Esophagus (tissue), 2 donors: ENCODE data around the gene CCDC43. TPM values are rescaled to one million over a fixed set of nuclear protein-coding genes. Genes with fewer than 3 reads are reported as not detected.
"Not testable (repeated sequence)": the region's sequence is repeated elsewhere in the genome, so short reads cannot be mapped to it uniquely, and the experiment has no call there.

Experiments used
- H3K27ac ChIP-seq, 2 donors: one replicate each; pipeline ENCODE4 v1.5.1; 2013; ENCODE audit warnings: low read depth in 2 of 2, mild to moderate bottlenecking in 2 of 2, inconsistent platforms in 1 of 2, low read length in 1 of 2, moderate library complexity in 1 of 2
- H3K27me3 ChIP-seq, 2 donors: one replicate each; pipeline ENCODE4 v1.6.1; 2013; ENCODE audit warnings: low read length in 2 of 2, control low read depth in 1 of 2, mild to moderate bottlenecking in 1 of 2; ENCODE audit not compliant: insufficient read depth in 2 of 2, control insufficient read depth in 1 of 2
- H3K36me3 ChIP-seq, 2 donors: one replicate each; pipeline ENCODE4 v1.6.1; 2013; ENCODE audit warnings: low read length in 1 of 2; ENCODE audit not compliant: control insufficient read depth in 2 of 2, insufficient read depth in 2 of 2
- H3K4me1 ChIP-seq, 2 donors: one replicate each; pipeline ENCODE4 v1.6.1; 2013; ENCODE audit warnings: low read length in 1 of 2; ENCODE audit not compliant: control insufficient read depth in 2 of 2, insufficient read depth in 2 of 2
- H3K4me3 ChIP-seq, 2 donors: one replicate each; pipeline ENCODE4 v1.5.1; 2013; ENCODE audit warnings: low read length in 2 of 2, mild to moderate bottlenecking in 2 of 2, low read depth in 1 of 2, moderate library complexity in 1 of 2
- H3K9me3 ChIP-seq, 2 donors: one replicate each; pipeline ENCODE4 v1.6.1; 2013; ENCODE audit warnings: mild to moderate bottlenecking in 2 of 2, low read depth in 1 of 2, low read length in 1 of 2, moderate library complexity in 1 of 2; ENCODE audit not compliant: control insufficient read depth in 2 of 2, insufficient read depth in 1 of 2
- WGBS, 2 donors: extraction: QIAGEN DNeasy Blood & Tissue Kit; methylation state at CpG; one replicate each; pipeline ENCODE4 v1.1.7; 2013; 5-methylcytosine and 5-hydroxymethylcytosine counted together
- polyA plus RNA-seq, 2 donors: library from polyadenylated mRNA; stranded (reverse); fragments of 200-250 nt; gene quantifications; one replicate each; pipeline ENCODE4 v1.2.3, GENCODE V29; 2013
- donor health status: healthy with polysubstance abuse.
- donor health status: Bipolar disorder and iron deficiency.

Gene CCDC43
- polyA plus RNA-seq, 2 donors: 11.1 to 12.4 TPM

- Histone ChIP-seq H3K27ac (peak within 1 kb of the TSS; percentile 43 to 79), H3K4me1 (peaks cover 7 to 10% of the 10 kb centered on the region in 2 donors), H3K4me3 (peak within 1 kb of the TSS; percentile 77 to 92), H3K27me3 (no peaks in the 10 kb centered on the region), H3K9me3 (no peaks in the 10 kb centered on the region), H3K36me3 (no peaks in the 10 kb centered on the region)
- 0% methylated on average over 52 of the region's 52 CpGs for WGBS, 2 donors
Measured at GRCh38 chr17:44708401-44709263, 19.1 kb upstream of the CCDC43 start, which contains the start of gene DBF4B. TSS of gene DBF4B (plus strand) at chr17:44708665. CDS start at chr17:44708821, 156 bp downstream.

- Histone ChIP-seq H3K4me1 (peaks cover 7 to 10% of the 10 kb centered on the region in 2 donors), H3K27me3 (no peaks in the 10 kb centered on the region), H3K4me3 (peak overlapping the region; percentile 77 to 92), H3K36me3 (no peaks in the 10 kb centered on the region), H3K9me3 (no peaks in the 10 kb centered on the region), H3K27ac (peak overlapping the region in 1 of 2 donors; percentile 43)
- 24 to 27% methylated on average over 4 of the region's 4 CpGs for WGBS, 2 donors
Measured at GRCh38 chr17:44707755-44708400, 18.3 kb upstream of the CCDC43 start.

GRCh38 chr17:44700288-44700687 is 10.7 kb upstream of the CCDC43 start:
- not testable (repeated sequence) for H3K9me3 ChIP-seq, H3K27me3 ChIP-seq, H3K36me3 ChIP-seq, H3K4me3 ChIP-seq, H3K4me1 ChIP-seq, H3K27ac ChIP-seq
- WGBS, 2 donors: 82 to 86% methylated on average over 10 of the region's 10 CpGs

GRCh38 chr17:44693609-44694008 is 4.0 kb upstream of the CCDC43 start:
- Histone ChIP-seq H3K27ac (no peak overlapping the region), H3K36me3 (no peaks in the 10 kb centered on the region), H3K9me3 (no peaks in the 10 kb centered on the region), H3K4me3 (no peak overlapping the region), H3K27me3 (no peaks in the 10 kb centered on the region), H3K4me1 (no peaks in the 10 kb centered on the region)
- 64 to 70% methylated on average over 11 of the region's 11 CpGs for WGBS, 2 donors

GRCh38 chr17:44690746-44691306 is 1.2 kb upstream of the CCDC43 start:
- H3K36me3 ChIP-seq, H3K4me1 ChIP-seq, H3K4me3 ChIP-seq, H3K27ac ChIP-seq, H3K27me3 ChIP-seq, H3K9me3 ChIP-seq: not testable (repeated sequence)
- WGBS, 2 donors: 77 to 81% methylated on average over 21 of the region's 21 CpGs

GRCh38 chr17:44688675-44689476 is 700 bp downstream of the CCDC43 start:
- H3K9me3 ChIP-seq: no peaks in the 10 kb centered on the region
- H3K4me1 ChIP-seq: no peaks in the 10 kb centered on the region
- peak overlapping the region; percentile 66 to 89 for H3K27ac ChIP-seq
- WGBS, 2 donors: 2 to 3% methylated on average over 13 of the region's 13 CpGs
- no peaks in the 10 kb centered on the region for H3K27me3 ChIP-seq
- H3K4me3 ChIP-seq: peak overlapping the region; percentile 60 to 90
- H3K36me3 ChIP-seq: no peaks in the 10 kb centered on the region

GRCh38 chr17:44688200-44688599 is 1.4 kb downstream of the CCDC43 start:
- H3K27ac ChIP-seq: no peak overlapping the region
- peak overlapping the region in 1 of 2 donors; percentile 60 for H3K4me3 ChIP-seq
- no peaks in the 10 kb centered on the region for H3K27me3 ChIP-seq
- 90 to 94% methylated on average over 2 of the region's 2 CpGs for WGBS, 2 donors
- no peaks in the 10 kb centered on the region for H3K9me3 ChIP-seq
- H3K36me3 ChIP-seq: no peaks in the 10 kb centered on the region
- no peaks in the 10 kb centered on the region for H3K4me1 ChIP-seq

- WGBS, 2 donors: 90 to 93% methylated on average over 1 of the region's 1 CpG
- Histone ChIP-seq H3K36me3 (no peaks in the 10 kb centered on the region), H3K27ac (no peak overlapping the region), H3K27me3 (no peaks in the 10 kb centered on the region), H3K4me3 (no peak overlapping the region), H3K4me1 (no peaks in the 10 kb centered on the region), H3K9me3 (no peaks in the 10 kb centered on the region)
Measured at GRCh38 chr17:44687756-44688155, 1.8 kb downstream of the CCDC43 start.

- not testable (repeated sequence) for H3K9me3 ChIP-seq, H3K27me3 ChIP-seq, H3K27ac ChIP-seq, H3K4me3 ChIP-seq, H3K4me1 ChIP-seq
- H3K36me3 ChIP-seq: peaks cover 0 to 13% of the 10 kb centered on the region in 2 donors
- 86 to 88% methylated on average over 4 of the region's 4 CpGs for WGBS, 2 donors
Measured at GRCh38 chr17:44683303-44683702, 6.3 kb downstream of the CCDC43 start.
